Jurkat, Clone E6-1 (cell line): ENCODE data around the gene AADACL3. TPM values are rescaled to one million over a fixed set of nuclear protein-coding genes. Genes with fewer than 3 reads are reported as not detected.
"Not testable (repeated sequence)": the region's sequence is repeated elsewhere in the genome, so short reads cannot be mapped to it uniquely, and the experiment has no call there.

Experiments used
- DNase-seq: peaks from one replicate; pipeline ENCODE4 v3.0.0-alpha.2; 2011; ENCODE audit warnings: low read depth, low spot score
- H3K4me3 ChIP-seq: 2 replicates; pipeline ENCODE4 v1.5.1; 2011; ENCODE audit warnings: mild to moderate bottlenecking, low read length, control low read depth, moderate library complexity
- polyA plus RNA-seq: library from polyadenylated mRNA; unstranded; fragments of >200 nt; gene quantifications from one replicate; pipeline ENCODE4 v1.2.1, GENCODE V29; 2012; ENCODE audit warnings: missing spikeins; ENCODE audit not compliant: insufficient read length, insufficient read depth

Gene AADACL3
- not detected for polyA plus RNA-seq

- no peak within 1 kb of the TSS for H3K4me3 ChIP-seq
- no peak for DNase-seq
Observed at GRCh38 chr1:12715896-12716437, at the start of gene AADACL3. AADACL3 (plus strand) TSS chr1:12716110; CDS start chr1:12716177, 67 bp downstream.

- no peak for DNase-seq
Observed at GRCh38 chr1:12666141-12666735, 49.7 kb upstream of the AADACL3 start.

GRCh38 chr1:12669529-12670068 is 46.3 kb upstream of the AADACL3 start:
- H3K4me3 ChIP-seq: no peak overlapping the region
- DNase-seq: no peak

More at GRCh38 chr1:12666141-12666735, 49.7 kb upstream of the AADACL3 start:
- H3K4me3 ChIP-seq: no peak overlapping the region

DNA sequence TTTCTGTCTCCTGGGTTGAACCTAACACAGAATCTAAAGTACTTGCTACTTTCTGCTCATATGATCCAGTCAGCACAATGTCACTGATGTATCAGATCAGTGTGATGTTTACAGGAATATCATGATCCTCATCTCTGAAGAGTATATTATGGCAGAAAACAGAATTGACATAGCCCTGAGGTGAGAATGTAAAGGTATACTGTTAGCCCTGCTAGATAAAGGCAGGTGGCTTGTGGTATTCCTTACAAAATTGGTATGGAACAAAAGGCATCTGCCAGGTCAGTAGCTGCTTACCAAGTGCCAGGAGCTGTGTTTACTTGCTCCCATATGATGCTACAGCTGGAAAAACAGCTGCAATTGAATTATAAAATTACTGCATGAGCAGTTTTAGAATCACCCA is 41.6 kb upstream of the AADACL3 start:
- H3K4me3 ChIP-seq: no peak overlapping the region
- DNase-seq: no peak

DNA sequence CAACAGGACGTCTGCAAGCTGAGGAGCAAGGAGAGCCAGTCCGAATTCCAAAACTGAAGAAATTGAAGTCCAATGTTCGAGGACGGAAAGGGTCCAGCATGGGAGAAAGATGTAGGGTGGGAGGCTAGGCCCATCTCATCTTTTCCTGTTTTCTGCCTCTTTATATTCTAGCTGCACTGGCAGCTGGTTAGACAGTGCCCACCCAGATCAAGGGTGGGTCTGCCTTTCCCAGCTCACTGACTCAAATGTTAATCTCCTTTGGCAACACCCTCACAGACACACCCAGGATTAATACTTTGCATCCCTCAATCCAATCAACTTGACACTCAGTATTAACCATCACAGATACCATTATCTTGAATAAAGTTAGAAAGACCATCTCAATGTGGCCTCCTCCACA is 39.8 kb upstream of the AADACL3 start:
- not testable (repeated sequence) for DNase-seq, H3K4me3 ChIP-seq

DNA sequence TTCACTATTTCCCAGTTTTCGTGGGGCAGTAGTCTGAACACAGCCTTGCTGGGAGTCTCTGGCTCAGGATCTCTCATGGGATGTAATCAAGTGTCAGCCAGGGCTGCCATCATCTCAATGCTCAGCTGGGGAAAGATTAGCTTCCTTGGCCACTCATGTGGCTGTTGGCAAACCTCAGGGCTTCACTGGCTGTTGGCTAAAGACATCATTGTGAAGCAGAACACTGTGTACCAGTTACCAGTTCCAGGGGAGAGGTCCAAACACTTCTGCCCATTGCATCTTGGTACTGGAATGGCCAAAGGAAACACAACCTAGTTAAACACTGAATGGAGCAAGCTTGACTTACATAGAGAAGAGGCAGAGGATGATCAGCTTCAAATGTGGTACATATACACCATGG is 38.3 kb upstream of the AADACL3 start:
- DNase-seq: no peak
- no peak overlapping the region for H3K4me3 ChIP-seq

GRCh38 chr1:12678350-12678749 is 37.6 kb upstream of the AADACL3 start:
- DNase-seq: no peak
- no peak overlapping the region for H3K4me3 ChIP-seq

- DNase-seq: no peak
- H3K4me3 ChIP-seq: no peak overlapping the region
Observed at GRCh38 chr1:12678820-12679219, 37.1 kb upstream of the AADACL3 start.

DNA sequence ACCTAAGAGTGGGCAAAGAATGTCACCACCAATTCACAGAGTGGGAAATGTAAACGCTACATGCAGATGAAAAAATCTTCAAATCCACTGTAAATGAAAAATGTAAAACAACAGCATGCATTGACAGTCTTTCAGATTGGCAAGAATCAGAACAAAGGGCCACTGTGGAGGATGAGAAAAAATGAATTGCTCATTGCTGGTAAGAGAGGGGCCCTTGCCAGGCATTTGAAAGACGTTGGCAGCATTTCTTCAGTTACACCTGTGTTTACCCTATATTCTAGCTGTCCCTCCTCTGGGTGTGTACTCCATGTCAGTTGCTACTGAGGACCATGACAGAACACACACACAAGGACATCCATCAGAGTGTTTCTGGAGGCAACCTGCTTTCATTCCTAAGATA is 25.8 kb upstream of the AADACL3 start:
- DNase-seq: no peak
- no peak overlapping the region for H3K4me3 ChIP-seq

DNA sequence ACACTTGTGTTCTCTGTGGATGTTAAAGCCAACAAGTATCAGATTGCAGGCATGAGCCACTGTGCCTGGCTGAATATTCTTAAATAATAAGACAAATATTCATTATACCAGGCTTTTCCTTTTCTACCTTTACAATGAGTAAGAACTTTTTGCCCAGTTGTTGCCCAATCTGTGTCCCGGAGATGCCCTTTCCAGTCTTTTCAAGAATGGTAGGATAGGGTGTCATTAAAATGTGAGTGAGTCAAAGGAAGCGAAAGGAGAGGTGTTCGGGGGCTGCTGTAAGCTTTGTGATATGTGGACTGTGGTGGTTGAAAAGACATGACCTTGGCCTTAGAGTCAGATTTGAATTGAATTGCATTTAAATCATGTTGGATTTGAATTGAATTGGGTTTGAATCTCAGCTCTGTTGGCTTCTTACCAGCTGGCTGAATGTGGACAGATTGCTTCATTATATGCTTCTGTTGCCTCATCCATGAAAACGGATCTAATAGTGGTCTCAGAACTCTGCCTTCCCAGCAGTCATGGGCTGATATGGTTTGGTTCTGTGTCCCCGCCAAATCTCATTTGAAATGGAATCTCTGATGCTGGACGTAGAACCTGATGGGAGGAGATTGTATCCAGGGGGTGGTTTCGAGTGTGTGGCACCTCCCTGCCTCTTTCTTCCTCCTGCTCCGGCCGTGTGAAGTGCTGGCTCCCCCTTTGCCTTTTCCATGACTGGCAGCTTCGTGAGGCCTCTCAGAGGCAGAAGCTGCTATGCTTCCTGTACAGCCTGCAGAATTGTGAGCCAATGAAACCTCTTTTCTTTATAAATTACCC is 22.7 kb upstream of the AADACL3 start:
- no peak for DNase-seq
- H3K4me3 ChIP-seq: no peak overlapping the region

- DNase-seq: no peak
- H3K4me3 ChIP-seq: no peak overlapping the region
Observed at GRCh38 chr1:12696658-12697057, 19.3 kb upstream of the AADACL3 start.

DNA sequence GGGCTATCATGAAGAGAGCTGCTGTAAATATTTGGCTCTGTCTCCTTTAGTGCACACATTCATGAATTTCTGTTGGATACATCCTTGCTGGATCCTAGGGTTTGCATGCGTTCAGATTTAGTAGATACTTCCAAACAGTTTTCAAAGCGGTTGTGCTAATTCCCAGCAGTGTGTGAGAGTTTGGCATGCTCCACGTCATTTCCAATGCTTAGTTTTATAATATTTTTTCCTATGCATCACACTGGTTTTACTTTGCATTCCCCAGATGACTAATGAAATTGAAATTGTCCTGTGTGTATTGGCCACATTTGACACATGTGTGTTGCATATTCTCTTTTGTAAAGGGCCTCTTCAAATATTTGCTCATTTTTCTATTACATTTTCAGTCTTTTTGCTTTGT is 18.5 kb upstream of the AADACL3 start:
- no peak for DNase-seq
- no peak overlapping the region for H3K4me3 ChIP-seq

DNA sequence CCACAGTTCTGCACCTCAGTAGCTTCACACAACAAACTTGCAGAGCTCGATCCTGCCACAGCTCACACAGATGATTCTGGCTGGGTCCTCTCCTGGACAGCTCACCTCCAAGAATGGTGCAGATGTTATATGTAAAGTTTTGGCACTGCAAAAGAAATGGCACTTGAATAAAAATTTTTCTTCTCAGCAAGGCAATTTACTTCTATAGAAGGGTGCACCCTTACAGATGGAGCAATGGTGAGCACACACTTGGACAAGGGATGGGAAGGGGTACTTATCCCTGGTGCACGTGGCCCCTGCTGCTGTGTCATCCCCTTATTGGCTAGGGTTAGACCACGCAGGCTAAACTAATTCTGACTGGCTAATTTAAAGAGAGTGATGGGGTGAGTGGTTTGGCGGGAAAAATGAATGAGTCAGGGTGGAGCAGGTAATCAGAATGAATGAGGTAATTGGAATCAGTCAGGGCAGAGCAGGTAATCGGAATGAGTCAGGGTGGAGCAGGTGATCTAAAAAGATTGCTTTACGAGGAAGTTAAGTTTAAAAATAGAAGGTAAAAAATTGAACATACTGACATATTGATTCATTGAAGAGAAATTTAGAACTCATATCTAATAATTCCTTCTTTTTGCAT is 12.0 kb upstream of the AADACL3 start:
- no peak overlapping the region for H3K4me3 ChIP-seq
- DNase-seq: no peak

DNA sequence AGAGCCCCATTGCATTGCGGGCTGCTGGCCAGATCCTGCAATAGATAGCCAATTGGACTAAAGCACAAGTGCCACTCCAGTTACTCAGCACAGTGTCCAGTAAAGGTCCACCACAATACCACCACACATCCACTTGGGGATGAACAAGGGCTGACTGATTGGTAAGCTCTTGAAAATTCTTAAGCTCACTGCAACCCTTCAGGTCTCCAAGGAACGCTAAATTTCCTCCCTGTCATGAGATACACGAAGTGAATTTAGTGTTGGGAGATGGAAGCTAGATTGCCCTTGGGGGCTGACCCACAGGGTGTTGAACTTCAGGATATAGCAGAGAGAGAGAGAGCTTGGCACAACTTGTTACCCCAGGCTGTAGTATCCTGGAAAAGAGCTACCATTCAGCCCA is 9.8 kb upstream of the AADACL3 start:
- H3K4me3 ChIP-seq: no peak overlapping the region
- DNase-seq: no peak

DNA sequence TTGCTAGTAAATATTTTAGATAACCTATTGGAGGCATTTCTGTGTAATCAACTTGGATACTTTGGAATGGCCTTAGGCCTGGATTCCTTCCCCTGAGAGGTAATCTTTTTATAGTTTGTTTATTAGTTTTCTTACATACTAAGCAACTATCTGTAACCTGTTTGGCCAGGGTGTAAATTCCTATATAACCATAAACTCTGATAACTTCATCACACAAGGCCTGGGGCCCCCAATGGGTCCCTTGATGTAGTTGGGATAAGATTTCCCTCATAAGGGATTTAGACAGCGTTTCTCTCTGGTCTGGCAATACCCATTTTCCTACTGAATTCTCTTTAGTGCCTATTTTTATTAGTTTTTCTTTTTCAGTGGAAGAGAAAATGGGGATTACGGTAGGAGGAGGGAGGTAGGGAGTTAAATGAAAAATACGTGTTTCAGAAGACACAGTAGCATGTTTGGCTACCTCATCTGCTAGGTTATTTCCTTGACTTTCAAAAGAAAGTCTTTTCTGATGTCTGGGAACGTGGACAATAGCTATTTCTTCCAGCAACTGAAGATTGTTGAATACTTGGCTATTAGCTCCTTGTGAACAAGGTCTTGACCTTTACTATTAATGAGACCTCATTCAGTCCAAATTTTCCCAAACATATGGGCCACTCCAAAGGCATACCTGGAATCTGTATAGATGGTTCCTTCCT is 7.4 kb upstream of the AADACL3 start:
- H3K4me3 ChIP-seq: no peak overlapping the region
- no peak for DNase-seq

DNA sequence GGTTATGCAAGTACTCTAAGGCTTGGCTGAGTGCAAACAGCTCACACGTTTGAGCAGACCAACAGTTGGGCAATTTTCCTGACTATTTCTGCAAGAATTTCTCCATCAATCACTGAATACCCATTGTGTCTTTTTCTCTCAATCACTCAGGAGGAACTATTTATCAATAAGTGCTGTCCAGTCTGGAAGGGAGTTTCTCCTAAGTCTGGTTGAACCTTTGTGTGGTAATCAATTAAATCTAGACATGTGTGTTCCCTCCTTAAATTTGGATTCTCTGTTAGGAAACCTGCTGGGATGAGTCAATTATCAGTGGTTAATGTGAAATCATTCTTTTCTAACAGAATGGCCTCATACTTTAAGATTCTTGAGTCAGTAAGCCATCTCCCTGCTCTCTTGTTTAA is 6.8 kb upstream of the AADACL3 start:
- DNase-seq: no peak

GRCh38 chr1:12709696-12710095 is 6.2 kb upstream of the AADACL3 start:
- no peak overlapping the region for H3K4me3 ChIP-seq
- no peak for DNase-seq

More for the DNA sequence above, 6.8 kb upstream of the AADACL3 start:
- no peak overlapping the region for H3K4me3 ChIP-seq

DNA sequence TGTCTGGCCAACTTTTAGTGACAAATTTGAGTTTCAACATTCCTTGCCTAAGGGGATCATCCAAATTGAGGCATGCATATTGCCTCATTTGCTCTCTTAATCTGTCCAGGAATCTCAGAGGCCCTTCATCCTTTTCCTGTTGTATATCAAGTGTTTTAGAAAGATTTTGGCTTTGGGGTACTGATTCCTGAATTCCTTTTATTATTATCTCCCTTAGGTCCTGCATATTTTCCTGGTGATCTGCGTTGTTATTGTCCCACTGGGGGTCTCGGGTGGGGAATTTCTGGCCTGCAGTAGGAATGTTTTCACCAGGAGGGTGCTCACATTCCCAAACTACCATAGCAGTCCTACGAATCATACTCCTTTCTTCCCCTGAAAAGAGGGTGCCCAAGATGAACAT is 4.4 kb upstream of the AADACL3 start:
- no peak overlapping the region for H3K4me3 ChIP-seq
- no peak for DNase-seq

- H3K4me3 ChIP-seq: no peak overlapping the region
- no peak for DNase-seq
Observed at GRCh38 chr1:12712076-12712475, 3.8 kb upstream of the AADACL3 start.
